A549 treated with AZD9567 at 1 μM for 4 hours (cell line): ENCODE results near the gene RNF121. TPM values are rescaled to one million over a fixed set of nuclear protein-coding genes. Genes with fewer than 3 reads are reported as not detected.

Source experiments
- total RNA-seq: library from RNA; stranded (reverse); fragments of 200-300 nt; extraction: Qiagen RNA extraction; gene quantifications from 5 replicates; pipeline ENCODE4 v1.2.3, GENCODE V29; 2022; ENCODE audit not compliant: insufficient read depth

Gene RNF121
- 43.5 to 46.1 TPM (median 44.4 TPM) in 5 replicates for total RNA-seq

DNA sequence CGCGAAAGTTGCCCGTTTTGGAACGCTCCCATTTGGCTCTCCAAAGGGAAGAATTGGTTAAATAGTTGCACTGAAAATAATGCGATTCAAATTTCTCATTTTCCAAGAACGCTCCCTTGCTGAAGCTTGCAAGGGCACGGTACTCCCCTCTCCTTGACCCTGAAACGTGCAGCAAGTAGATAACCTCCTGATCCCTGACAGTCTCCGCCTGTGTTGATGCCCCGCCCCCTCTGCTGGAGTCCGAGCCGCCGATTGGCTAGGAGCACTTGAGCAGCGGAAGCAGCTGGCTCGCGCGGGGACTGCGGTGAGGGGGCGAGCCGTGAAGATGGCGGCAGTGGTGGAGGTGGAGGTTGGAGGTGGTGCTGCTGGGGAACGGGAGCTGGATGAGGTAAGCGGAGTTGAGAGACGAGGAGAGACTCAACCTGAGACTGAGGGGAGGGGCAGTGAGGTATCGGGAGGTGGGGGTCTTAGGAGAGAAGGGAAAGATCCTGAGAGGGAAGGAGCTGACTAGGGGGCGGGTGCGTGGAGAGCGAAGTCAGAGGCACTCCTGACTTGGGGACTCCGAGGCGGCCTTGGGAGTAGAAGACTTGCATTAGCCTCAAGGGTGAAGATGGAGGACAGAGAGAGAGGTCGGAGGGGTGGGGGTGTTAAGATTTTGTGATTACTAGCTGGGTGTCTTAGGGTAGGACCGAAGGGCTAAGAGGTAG lies at the start of gene RNF121:
TSS of gene RNF121 (plus strand) at position 310 of the 707 bp plus-strand sequence. CDS start at position 326, 16 bp downstream.

DNA sequence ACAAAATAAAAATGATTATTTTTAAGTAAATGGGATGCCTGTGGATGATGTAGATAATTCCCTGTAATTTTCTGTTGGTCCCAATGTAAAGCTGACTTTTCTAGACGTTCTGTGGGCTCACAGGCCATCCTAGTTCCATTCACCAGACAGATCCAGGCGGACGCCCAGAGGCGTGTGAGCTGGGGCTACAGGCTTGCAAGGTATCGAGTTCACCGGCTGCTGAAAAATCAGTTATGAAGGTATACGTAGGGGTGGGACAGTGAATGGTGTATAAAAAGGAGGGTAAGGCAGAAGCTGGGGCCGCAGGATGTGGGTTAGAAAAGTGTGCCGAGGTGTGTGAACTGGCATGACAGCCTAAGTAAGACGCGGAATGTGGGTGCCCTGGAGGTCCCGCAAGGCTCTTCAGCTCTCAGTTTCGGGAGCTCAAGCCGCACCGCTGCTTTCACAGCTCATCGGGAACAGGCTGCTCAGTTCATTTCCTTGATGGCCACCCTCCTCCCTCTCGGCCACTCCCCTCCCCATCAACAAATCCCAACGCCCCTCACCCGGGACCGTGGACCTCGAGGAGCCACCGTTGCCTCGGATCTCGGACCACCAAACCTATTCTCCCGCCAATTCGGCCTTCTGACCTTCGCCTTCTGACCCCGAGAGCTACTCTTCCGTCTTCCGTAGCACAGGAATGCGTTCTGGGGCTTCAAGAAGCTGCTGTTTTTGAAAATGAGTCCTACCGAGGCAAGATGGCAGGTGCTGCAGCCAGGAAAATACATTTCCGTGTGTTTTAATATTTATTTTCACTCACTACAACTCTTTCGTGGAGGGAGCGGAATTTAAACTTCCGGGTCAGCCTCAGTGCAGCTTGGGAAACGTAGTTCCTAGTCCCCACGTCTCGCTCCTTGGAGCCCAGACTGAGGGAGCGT lies 768 bp upstream of the RNF121 start, which contains the start of gene XNDC1N:
TSS of gene XNDC1N (minus strand) at position 775 of the 917 bp plus-strand sequence. CDS start 5,241 bp downstream, outside the sequence.

DNA sequence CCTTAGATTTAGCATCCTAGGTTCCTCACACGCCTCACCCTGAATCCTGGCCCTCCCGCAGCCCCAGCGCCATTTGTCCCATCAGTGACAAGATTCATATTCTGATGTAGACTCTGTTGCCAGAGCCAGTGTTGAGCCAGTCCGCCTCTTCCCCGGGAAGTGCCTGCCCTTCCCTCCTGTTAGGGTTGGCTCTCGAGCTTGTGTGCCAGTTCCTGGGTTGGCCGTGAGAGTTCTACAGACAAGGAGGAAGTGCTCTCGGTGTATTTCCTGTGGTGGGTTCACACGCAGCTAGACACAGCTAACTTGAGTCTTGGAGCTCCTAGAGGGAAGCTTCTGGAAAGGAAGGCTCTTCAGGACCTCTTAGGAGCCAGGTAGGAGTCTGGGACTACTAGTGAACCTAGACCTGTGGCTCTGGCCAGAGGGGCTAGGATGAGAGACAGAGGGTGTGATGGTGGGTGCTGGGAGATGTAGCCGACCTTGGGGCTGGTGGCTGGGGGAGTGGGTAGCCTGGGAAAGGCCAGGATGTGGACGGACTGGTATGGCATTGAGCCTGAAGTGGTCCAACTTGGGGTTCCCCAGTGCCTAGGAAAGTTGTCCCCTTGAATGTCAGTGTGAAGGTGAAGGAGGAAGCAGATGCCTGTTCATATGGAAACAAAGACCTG lies 69.9 kb downstream of the RNF121 start, which contains the start of gene IL18BP:
TSS of gene IL18BP (plus strand) at position 261 of the 662 bp plus-strand sequence. CDS start 1,076 bp downstream, outside the sequence.

Other genes starting within 250 kb of the RNF121 start
- gene DEFB108B, start 95.8 kb upstream of the RNF121 start, total RNA-seq = not detected in 5 replicates
- not detected in 5 replicates for gene DEFB131B, start 50.6 kb upstream of the RNF121 start, total RNA-seq
- 2.4 to 4.9 TPM (median 2.7 TPM) in 5 replicates for gene XNDC1N, start 452 bp upstream of the RNF121 start, total RNA-seq
- 1.6 to 4.3 TPM (median 4.0 TPM) in 5 replicates for gene IL18BP, start 69.9 kb downstream of the RNF121 start, total RNA-seq
- 49.9 to 69.2 TPM (median 65.1 TPM) in 5 replicates for gene NUMA1, start 151.5 kb downstream of the RNF121 start, total RNA-seq
- 7.8 to 9.8 TPM (median 9.3 TPM) in 5 replicates for gene LRRC51, start 151.8 kb downstream of the RNF121 start, total RNA-seq
- gene LAMTOR1, start 174.3 kb downstream of the RNF121 start, total RNA-seq = 109 to 149 TPM (median 132 TPM) in 5 replicates
- not detected in 5 replicates for gene TOMT, start 176.9 kb downstream of the RNF121 start, total RNA-seq
- gene ANAPC15, start 183.6 kb downstream of the RNF121 start, total RNA-seq = 62.2 to 89.8 TPM (median 84.0 TPM) in 5 replicates
- 0.13 TPM in 1 of 5 replicates, not detected in the others for gene FOLR3, start 206.7 kb downstream of the RNF121 start, total RNA-seq